Activated CD8-positive, alpha-beta memory T cell treated with anti-CD3 and anti-CD28 coated beads for 4 hours (primary cell): ENCODE data around the gene NRM.
A peak's percentile ranks its signal among the peaks of the same experiment; 100 is the strongest.

Experiments used
- DNase-seq, 2 donors: peaks; one replicate each; pipeline ENCODE4 v3.0.0-alpha.2; 2020; ENCODE audit warnings: low read depth in 2 of 2

Gene NRM

DNA sequence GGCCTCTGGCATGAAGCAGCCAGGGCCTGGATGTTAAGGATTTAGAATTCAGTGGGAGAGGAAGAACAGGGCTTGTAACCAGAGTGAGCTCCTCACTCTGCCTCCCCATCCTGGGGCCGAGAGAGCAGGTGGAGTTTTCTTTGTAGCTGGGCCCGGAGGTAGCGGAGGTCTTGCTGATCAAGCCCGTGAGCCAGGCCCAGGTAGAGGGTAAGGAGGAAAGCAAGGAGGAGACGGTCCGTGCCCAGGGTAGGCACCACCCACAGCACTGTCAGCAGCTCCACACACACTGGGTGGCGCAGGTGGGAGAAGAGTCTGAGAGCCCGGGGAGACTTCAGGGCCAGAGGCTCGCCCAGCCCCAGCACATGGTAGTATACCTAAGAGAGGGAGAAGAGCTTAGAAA, 2.2 kb downstream of the NRM start:
- no peak for DNase-seq

DNA sequence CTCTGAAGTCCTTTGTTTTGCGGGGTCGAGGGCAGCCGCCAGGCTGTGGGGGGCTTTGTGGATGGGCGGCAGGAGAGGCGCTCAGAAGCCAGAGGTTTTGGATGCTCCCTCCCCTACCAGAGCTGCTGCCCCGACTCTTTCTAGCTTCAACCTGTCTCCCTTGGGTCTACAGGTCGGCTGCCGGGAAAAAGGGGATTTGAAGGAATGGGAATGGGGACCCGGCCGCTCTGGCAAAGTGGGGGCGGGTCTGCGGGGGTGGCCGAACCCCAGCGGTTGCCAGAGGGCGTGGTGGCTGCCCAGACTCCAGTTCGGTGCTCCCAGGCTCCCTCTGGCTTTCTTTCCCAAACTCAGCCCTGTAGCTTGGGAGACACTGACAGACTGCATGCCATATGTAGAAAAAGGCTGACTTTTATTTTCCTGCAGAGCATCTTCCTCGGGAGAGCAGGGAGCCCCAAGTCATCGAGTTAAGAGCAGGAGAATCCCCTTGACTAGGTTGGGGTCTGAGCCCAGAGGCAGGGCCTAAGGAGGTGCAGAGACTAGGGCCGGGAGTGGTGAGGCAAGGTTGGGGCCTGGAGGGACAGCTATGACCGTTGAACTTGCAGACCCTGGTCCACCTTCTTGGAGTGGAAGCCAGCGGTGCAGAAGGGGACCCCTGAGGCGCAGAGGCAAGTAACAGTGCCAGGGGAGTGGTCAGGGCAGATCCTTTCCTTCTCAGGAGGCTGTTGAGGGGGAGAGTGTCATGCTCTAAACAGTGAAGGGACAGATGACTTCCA, 2.9 kb downstream of the NRM start:
- DNase-seq: no peak

DNA sequence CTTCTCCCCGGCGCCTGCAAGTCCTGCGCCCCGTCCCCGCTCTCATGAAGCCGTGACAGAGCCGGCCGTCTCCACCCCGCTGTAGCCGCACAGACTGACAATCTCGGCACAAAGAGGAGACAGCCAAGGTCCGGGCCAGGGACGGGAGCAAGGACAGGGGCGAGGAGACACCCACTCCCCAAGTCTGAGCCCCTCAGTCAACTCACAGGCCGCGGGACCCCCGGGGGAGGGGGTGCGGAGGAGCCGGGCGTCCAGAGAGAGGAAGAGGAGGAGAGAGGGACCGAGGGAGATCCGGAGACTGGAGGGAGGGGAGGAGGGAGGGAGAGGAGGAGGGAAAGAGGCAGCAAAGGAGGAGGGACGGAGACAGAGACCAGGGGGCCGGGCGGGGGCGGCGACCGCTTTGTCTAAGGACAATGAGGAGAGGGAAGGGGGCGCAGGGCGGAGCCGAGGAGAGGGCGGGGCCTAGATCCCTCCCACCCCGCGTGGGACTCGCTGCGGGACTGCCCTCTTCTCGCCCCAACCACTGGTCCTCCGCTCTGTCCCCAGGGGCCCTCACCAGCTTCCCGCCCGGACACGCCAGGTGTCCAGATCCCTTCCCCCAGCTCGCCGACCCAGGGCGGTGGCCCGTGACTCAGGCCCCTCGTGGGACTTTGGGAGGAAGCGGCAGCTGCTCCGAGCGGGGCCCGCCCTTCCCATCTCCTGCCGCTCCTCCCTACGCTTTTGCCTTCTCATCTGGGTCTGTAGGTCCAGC, 3.7 kb downstream of the NRM start:
- peak; percentile 57 to 67 for DNase-seq

DNA sequence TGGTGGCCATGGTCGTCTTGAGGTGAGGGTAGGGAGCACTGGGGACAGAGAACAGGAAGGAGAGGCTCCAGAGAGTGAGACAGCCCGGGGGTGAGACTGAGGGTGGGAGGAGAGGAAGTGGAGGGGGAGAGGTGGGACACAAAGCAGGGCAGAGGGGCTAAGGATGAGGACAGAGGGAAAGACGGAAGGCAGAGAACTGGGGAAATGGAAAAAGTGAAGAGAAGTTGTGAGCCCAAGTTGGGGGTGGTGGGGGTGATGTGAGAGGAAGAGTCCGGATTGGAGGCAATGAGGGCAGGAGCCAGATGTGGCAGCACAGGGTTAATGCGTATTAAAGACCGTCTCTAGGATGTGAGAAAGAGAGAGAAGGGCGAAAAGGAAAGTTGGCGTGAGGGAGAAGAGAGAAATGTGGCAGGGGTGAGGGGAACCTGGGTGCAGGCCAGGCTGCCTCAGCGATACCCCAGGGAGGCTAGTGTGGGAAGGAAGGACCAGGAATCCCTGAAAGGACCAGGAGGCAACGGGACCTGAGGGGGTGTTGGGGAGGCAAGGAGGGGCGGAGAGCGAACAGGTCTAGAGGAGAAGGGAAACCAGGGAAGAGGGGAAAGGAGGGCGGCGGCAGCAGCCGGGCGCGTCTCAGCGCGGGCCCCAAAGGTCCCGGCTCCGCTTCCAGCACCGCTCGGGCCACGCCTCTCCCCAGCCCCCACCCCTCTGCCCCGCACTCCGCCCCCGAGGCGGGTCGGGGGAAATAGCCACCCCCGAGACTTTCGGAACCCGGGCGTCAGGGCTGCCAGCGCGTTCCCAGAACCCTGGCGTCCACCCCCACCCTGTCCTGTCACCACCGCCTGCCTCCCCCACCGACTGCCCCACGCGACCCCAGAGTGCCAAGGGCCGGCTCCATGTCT, 4.5 kb downstream of the NRM start, which contains the start of gene PPP1R18:
TSS of gene PPP1R18 (minus strand) at position 637 of the 899 bp plus-strand sequence. CDS start at position 10, 627 bp downstream.
- peak; percentile 73 to 76 for DNase-seq

DNA sequence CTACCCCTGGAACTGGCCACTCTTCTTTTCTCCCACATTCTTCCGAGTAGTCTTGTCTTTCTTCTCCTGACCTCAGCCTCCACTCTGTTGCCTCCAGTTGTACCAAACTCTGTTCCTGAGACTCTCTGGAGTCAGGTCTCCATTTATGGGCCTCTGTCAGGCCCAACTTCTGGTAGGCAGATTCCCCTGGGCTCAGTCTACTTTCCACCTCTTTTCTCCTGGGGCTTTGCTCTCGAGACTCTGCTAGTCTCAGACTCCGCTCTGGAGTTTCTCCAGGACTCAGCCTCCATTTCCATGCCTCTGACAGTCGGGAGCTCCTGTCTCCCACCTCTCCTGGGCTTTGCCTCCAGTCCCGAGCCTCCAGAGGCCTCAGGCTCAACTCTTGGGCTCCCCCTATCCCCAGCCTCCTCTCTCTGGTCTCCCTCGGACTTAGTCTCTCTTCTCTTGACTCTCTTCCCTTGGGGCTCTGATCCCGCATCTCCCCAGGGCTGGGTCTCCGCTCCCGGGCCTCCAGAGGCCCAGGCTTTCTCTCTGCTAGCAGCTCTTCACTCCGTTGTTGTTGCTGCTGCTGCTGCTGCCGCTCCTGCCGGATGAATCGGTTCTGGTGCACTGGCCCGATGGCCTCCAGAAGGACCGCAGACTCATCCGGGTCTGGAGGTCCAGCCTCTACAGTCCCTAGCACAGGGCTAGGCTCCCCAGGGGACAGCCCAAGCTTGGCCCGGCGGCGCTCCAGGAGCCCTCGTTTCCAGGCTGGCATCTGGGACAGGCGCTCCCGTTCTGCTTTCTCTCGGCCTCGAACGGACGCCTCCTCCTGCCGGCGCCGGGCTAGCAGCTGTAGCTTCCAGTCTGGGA, 5.4 kb downstream of the NRM start:
- DNase-seq: no peak

DNA sequence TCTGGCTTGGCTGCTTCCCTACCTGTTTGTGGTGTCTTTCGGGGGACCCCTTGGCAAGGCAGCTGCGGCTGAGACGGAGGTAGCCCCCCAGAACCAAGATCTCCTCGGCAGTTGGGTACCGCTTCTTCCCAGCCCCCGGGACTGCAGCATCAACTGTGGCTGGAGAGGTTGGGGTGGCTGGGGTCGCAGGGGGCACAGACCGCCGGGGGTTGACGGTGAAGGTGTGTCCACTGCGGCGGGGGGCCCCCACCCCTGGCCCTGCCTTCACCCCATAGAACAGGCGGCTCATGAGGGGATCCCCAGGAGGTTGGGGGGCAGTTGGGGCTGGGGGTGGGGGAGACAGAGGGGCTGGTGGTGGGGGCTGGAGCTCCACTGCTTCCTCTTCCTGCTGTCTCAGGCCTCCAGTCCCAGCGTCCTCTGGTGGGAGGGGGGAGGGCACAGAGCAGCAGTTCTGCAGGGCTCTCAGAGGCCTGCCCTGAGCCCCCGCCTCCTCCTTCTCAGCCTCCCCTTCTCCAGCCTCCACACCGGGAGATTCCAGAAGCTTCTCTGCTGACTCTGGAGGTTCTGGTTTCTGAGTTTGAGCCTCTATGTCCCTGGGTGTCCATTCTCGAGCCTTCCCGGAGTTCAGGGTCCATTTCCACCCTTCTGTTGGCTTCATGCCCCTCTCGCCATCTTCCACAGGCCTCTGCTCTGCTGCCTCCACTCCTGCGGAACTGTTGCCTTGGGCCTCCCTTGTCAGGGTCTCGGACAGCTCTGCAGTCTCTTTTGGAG, 6.2 kb downstream of the NRM start:
- DNase-seq: peak in 1 of 2 donors; percentile 31

DNA sequence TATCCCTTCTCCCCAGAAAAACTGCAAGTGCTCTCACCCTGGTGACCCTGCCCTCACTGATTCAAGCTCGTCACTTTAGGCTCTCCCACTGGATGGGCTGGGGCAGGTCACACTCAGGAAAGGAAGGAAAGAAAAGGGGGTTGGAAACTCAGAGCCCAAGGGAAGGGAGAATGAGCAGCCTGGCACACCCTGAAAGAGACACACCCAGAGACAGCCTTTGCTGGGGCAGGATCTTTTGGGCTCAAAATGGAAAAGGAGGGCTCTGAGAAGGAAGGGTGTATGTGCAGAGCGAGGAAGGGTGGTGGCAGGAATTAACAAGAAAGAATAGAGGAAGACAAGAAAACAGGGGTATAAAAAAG, 6.8 kb downstream of the NRM start:
- DNase-seq: no peak

DNA sequence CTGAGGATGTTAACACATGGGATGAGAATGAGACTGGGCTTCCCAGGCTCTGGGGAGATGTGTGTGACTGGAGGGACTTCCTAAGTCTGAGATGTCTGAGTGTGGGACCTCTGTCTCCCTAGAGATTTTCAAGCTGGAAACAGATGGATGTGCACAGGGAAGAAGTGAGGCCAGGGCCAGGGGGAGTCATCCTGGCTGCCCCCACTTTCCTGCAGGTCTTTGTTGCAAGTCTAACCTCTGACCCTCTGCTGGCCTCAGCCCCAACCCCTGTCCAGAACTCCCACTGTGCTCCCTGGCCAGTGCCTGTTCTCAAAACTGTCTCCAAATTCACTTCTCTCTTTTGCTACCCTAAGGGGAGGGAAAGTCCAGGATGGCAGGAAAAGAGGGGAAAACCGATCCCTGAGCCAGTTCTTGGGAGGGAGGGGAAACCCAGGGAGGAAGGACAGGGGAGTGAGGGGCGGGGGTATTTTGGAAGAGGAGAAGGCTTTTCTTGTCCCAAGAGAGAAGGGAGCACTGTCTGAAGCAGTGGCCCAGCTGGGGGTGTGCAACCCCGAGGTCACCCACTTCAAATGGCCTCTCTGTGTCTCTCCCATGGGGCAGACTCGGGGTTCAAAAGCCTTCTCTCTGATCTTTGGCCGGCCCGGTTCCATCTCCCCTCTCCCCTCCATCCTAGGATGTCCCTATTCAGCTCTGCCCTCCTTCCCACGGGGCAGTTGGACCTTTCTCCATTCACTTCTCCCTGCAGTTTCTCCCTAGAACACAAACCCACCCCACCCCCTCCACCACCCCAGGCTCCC, 7.4 kb downstream of the NRM start:
- no peak for DNase-seq

DNA sequence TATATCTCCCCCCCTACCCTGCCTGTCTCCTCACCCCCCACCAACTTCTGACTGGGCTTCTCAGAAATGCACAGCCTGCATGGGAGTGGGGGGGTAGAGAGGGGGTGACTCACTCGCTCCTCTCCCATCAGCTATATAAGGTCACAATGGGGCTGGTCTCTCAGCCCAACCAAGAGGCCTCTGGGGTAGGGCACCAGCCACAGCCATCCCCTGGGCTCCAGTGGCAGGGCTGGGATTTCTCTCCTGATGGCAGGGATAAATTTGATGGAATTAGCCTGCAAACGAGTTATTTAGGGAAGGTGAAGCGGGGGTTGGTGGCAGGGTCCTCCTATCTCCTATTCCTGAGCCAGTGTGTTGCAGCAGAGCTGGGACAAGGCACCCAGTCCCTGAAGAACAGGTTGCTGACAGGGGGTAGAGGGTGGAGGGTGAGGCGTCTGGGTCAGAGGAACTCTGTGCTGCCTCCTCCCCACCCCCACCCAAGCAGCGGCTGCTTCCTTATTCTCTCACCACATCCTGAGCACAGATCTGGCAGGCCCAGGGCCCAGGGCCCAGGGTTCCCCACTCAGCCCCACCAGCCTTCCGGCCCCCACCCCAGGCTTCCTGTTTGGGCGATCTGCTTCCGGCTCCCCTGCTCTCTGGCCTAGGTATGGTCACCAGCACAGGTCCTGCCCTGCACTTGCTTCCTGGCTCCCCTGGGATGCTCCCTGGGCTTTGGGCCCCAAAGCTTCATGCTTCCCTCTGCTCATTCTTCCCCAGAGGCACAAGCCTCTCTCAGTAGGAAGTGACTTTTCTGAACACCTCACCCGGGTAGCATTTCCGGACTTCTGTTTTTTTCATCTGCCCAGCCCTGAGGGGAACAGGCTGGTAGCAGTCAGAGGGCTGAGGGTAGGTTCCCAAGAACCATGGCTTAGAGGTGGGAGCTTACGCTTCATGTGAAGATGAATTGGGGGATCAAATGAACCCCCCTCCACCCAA, 8.4 kb downstream of the NRM start:
- peak; percentile 72 to 76 for DNase-seq

DNA sequence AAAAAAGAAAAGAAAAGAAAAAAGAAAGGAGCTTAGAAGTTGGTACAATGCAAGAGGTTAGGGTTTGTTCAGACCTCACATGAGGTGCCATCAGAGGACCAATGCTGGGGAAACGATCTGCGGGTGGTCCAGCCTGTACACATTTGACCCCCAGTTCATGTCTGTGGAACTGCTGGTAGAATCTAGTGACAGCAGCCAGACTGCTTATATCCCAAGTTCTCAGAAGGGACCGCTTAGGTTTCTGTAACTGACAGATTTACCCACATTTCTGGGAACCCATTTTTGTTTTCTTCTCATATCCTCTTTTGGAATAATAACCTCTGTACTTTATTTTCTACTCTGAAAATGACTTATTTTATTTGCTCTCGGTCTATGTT, 9.0 kb downstream of the NRM start:
- DNase-seq: no peak

DNA sequence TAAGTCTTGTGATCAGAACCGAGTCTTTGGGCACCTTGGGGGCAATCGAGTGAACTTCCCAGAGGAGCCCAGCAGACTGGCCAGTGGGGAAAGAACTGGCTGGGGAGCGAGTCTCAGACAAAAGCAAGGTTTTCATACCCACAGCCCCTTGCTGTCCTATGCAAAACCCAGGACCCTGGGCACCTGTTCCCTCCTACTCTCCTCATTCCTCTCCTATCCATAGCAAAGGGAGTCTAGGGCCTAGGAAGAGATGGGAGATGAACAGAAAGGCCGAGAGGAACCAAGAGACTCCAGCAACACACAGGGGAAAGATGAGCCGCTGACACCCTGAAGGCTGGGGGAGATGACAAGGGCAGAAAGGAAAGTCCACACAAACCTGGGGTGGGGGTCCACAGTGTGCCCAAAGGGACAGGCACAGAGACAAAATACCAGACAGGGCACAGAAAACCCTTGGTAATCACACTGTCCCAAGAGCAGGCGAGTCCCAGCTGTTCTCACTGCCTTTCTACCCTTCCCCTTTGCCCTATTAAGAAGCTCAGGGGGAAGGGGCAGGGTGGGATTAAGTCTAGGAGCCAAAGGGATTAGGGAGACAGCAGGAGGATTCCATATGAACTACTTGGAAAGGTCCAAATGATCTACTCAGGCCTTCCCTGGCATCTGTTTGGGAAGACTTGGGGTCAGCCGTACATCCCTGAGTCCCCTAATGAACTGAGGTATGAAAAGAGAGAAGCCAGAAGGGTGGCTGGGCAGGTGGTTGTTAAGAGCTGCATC, 10.8 kb downstream of the NRM start:
- DNase-seq: no peak

DNA sequence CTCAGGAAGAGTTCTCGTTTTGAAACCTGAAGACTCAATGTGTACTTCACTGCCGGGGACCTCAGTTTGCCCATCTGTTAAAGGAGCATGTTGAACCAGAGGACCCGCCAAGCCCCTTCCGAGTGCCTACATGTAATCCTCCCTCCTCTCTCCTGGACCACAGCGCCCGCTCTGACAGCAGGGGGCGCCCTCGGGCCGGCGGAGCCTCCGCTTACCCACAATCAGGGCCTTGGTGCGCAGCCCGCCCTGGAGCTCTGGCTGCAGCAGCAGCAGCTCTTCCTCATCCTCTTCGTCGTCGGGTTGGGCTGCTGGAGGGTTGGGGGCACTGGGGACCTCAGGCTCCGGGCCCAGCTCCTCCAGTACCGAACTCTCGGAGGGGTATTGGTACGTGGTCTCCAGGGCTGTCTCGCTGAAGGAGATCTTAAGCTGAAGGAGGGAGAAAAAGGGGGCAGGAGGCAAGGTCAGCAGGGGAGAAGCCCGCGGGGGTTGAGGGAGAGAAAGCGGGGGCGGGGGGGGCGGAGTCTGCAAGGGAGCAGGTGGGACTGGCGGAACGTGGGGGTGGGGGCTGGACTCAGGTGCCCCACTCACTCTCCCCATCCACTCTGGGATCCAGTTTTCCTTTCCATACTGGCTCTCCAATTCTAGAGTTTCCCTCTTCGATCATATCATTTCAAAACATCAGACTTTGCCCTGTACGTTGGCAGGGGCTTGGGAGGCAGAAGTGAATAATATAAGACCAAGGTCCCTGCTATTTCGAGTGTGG, 11.6 kb downstream of the NRM start:
- peak; percentile 79 for DNase-seq

DNA sequence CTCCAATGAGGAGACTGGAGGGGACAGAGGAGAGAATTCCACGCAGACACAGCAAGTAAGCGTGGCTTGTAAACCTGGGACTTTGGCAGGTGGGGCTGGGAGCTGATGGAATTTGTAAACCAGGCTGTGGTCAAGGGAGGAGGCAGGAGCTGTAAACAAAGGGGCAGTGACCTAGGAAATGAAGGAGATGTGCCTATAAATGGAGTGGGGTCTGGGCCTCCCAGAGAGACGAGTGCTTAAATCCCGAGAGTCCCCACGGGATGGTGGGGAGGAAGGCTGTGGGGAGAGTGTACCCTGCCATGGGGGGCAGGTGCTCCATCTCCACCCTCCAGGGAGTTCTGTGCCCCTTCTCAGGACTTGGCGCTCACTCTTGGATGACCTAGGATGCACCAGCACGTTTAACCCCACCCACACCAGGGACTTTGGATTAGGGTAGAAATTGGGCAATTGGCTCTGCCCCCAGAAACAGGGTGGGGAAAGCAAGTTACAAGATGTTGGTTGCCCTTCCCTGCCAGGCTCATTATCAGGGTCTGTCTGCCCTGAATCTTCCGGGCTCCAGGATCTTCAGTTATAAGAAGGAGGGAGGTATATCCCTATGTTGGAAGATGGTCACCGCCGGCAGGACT, 14.0 kb downstream of the NRM start:
- no peak for DNase-seq

DNA sequence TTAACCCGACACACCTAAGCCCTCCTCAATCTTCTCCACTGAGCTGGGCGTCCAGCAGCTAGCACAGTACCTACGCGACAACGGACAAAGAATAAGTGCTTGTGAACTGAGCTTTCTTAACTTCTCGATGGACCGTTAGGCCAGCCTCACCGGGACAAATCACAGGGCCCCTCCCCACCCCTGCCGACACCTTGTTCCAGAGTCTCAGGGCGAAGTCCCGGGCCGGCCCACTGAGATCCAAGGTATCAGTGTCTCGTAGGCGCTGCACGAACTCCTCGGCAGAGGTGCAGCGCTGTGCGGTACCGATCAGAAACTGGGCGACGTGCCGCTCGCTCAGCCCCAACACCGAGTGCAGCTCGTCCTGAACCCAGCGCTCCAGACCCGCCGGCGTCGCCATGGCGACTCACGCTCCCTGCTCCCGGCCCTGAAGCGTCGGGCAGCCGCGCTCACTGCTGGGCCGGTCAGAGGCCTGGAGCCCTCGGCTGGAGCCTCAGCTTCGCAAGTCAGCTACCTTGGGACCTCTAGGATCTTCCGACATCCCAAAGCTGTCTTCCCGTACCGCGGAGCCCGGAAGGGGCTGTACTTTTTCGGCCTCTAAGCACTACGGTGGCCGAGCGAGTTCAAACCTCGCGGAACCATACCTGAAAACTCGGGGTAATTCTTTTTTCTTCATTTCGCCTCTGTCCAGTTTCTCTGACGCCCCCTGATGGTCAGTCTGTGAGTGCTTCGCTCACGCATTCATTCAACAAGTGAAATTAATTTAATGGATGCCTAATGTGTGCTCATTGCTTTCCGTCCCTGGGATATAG, 18.1 kb downstream of the NRM start, which contains the start of gene DHX16:
TSS of gene DHX16 (minus strand) at position 562 of the 809 bp plus-strand sequence. CDS start at position 397, 165 bp downstream.
- peak; percentile 77 to 79 for DNase-seq

DNA sequence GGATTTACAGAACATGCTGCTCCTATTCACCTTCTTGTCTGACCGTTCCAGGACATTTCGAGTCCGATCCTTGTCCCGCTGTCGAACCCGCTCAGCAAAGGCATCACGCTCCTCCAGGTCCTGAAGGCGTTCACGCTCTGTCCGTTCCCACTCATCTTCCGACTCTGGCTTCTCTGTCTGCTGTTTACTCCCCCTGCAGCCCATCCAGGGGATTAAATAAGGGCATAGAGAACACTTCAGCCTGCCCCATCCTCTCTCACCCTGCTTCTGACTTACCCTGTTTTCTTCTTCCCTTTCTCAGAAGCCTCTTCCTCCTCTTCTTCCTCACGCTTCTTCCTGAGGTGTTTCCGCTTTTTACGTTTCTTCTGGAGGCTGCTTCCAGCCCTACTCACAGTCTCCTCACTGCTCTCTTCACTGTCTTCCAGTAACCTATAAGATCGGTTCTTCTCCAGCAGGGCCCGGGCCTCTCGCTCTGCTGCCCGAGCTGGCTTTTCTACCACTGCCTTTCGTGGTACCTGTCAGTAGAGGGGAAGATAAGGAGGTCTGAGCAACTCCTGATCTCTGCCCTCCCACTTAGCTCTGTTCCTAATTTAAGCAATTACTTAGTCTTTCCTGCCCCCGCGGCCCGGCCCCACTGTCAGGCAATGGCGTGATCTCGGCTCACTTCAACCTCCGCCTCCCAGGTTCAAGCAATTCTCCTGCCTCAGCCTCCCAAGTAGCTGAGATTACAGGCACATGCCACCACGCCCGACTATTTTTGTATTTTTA, 19.8 kb downstream of the NRM start:
- DNase-seq: no peak
